Left lung (tissue), 10 donors: ENCODE measurements around the gene LTBP1. TPM values are rescaled to one million over a fixed set of nuclear protein-coding genes. Genes with fewer than 3 reads are reported as not detected.

Experiments
- ATAC-seq: fragments of 200-7000 bp; cut with Tn5 transposase; one replicate; pipeline ENCODE4 v1.9.1; 2020; ENCODE audit warnings: moderate library complexity
- DNase-seq, 4 donors: peaks; one replicate each; pipeline ENCODE4 v3.0.0-alpha.2; 2013 to 2020
- H3K27ac ChIP-seq, 2 donors: fragments of 200-600 bp; sonication (generic) in 1 of 2; one replicate each; pipeline versions ENCODE4 v1.5.0 to v1.8.0; 2020 to 2021
- H3K27me3 ChIP-seq, 2 donors: fragments of 200-600 bp; sonication (generic) in 1 of 2; one replicate each; pipeline versions ENCODE4 v1.5.0 to v1.8.0; 2020 to 2021
- H3K36me3 ChIP-seq, 2 donors: fragments of 200-600 bp; sonication (generic) in 1 of 2; one replicate each; pipeline versions ENCODE4 v1.5.0 to v1.8.0; 2020 to 2021
- H3K4me1 ChIP-seq, 2 donors: fragments of 200-600 bp; one replicate each; pipeline ENCODE4 v1.8.0; 2021
- H3K4me3 ChIP-seq, 2 donors: fragments of 200-600 bp; sonication (generic) in 1 of 2; one replicate each; pipeline versions ENCODE4 v1.5.0 to v1.8.0; 2020 to 2021; ENCODE audit warnings: mild to moderate bottlenecking in 1 of 2
- H3K9me3 ChIP-seq, 2 donors: fragments of 200-600 bp; sonication (generic) in 1 of 2; one replicate each; pipeline versions ENCODE4 v1.5.0 to v1.8.0; 2020 to 2021
- intact Hi-C, 2 donors: fragments of 100-400 bp; cut with DNase I; formaldehyde crosslinking; loops; one replicate each; pipeline versions ENCODE4 v1.11.2 to v1.14.2; 2022
- polyA plus RNA-seq, 6 donors: library from polyadenylated mRNA; unstranded; fragments of 120-200 nt; gene quantifications; one replicate each; pipeline ENCODE4 v1.2.1, GENCODE V29; 2013; ENCODE audit not compliant: insufficient read length in 6 of 6
- total RNA-seq, 2 donors: library from RNA; stranded (reverse); fragmentation: NEBNext Ultra II Directional; extraction: Animal tissue kit (Norgen Biotek cat#: 25700); gene quantifications; one replicate each; pipeline ENCODE4 v1.2.1, GENCODE V29; 2021
- TF ChIP-seq, protein P1 (sequence below), 2 donors: fragments of 200-600 bp; sonication (generic) in 1 of 2; IDR thresholded peaks; one replicate each; pipeline versions ENCODE4 v1.5.0 to v1.8.0; 2021; ENCODE audit warnings: antibody characterized with exemption in 2 of 2
- donor health status: DM: no; HTN: yes; CAD: no.
- donor health status: DM: no; HTN: no; CAD: no.

LTBP1 gene
- total and polyA plus RNA-seq, 8 donors = 35.4 to 81.2 (median 50.9) TPM

DNA sequence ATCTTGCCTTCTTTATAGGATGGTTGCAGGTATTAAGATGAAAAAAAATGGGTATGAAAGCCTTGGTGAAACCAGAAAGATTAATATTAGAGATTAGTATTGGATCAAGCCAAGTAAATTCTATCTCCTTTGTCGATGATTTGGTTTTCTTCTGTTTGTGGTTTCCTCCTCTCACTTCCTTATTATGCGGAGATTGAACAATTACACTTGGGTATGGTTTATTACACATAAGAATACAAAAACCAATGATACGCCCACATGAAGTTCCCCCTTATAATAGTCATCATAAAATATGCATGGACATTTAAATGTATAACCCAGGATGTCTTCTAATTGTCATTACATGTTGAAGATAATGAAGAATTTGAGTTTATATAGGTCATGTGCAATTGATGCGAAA is 4.9 kb downstream of the LTBP1 start:
- ATAC-seq (no peak), DNase-seq (no peak)
- H3K4me3 ChIP-seq = no peak overlapping the region
- no peaks in the 10 kb centered on the region for H3K9me3 ChIP-seq
- TF ChIP-seq, protein P1, sequence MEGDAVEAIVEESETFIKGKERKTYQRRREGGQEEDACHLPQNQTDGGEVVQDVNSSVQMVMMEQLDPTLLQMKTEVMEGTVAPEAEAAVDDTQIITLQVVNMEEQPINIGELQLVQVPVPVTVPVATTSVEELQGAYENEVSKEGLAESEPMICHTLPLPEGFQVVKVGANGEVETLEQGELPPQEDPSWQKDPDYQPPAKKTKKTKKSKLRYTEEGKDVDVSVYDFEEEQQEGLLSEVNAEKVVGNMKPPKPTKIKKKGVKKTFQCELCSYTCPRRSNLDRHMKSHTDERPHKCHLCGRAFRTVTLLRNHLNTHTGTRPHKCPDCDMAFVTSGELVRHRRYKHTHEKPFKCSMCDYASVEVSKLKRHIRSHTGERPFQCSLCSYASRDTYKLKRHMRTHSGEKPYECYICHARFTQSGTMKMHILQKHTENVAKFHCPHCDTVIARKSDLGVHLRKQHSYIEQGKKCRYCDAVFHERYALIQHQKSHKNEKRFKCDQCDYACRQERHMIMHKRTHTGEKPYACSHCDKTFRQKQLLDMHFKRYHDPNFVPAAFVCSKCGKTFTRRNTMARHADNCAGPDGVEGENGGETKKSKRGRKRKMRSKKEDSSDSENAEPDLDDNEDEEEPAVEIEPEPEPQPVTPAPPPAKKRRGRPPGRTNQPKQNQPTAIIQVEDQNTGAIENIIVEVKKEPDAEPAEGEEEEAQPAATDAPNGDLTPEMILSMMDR (IDR thresholded peaks at IDR 0.05) = no peak
- no peaks in the 10 kb centered on the region for H3K36me3 ChIP-seq
- peaks cover 0 to 47% of the 10 kb centered on the region in 2 donors for H3K27me3 ChIP-seq
- peaks cover 0 to 12% of the 10 kb centered on the region in 2 donors for H3K4me1 ChIP-seq
- intact Hi-C loops = no loop called here
- H3K27ac ChIP-seq = no peak overlapping the region

DNA sequence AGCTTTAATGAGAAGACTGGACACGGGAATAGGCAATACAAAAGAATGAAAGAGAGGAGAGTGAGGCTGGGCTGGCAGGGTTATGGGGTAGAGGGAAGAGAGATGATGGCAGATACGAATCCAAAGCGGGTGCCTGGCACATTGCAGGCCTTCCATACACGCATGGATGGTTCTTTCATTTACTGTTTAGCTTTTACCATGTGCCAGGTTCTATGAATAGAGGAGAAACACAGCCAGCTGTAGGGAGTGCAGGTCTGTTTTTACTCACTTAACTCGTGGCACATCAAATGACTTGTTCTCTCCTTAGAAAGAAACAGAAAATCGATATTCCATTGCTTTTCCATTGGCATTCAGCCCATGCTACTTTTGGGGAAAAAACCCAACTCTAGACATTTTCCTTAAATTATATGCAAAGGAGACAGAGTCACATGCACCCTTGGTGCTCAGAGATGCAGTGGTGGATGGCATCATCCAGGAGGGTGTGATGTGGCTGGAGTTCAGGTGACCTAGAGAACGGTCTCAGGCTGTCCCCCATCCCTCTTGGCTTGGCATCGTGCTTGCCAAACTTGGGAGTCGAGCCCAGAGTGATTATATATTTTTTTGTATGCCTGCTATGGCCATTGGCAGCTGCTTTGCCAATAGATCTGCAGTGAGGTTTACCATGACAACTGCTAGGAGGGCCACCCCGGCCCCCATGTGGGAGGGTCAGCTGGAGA is 6.2 kb downstream of the LTBP1 start:
- H3K27ac ChIP-seq = no peak overlapping the region
- no peak overlapping the region for H3K4me3 ChIP-seq
- H3K4me1 ChIP-seq = peaks cover 0 to 4% of the 10 kb centered on the region in 2 donors
- no peaks in the 10 kb centered on the region for H3K9me3 ChIP-seq
- H3K36me3 ChIP-seq = no peaks in the 10 kb centered on the region
- TF ChIP-seq, protein P1 (IDR thresholded peaks at IDR 0.05) = no peak
- DNase-seq = no peak
- H3K27me3 ChIP-seq = peaks cover 0 to 34% of the 10 kb centered on the region in 2 donors
- ATAC-seq = no peak
- intact Hi-C loops = no loop called here

DNA sequence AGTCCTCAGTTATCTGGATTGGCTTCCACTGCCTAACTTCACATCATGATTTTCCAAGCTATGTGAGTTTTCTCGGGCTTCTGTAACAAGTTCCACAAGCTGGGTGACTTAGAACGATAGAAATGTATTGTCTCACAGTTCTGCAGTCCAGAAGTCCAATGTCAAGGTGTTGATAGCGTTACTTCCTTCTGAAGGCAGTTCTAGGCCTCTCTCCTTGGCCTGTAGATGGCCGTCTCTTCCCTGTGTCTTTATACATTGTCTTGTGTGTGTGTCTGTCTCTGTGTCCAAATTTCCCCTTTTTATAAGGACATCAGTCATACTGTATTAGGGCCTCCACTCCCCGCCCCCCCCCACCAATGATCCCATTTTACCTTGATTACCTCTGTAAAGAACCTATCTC is 7.5 kb downstream of the LTBP1 start:
- ATAC-seq (no peak), DNase-seq (no peak)
- H3K9me3 ChIP-seq = no peaks in the 10 kb centered on the region
- intact Hi-C loops = no loop called here
- no peak overlapping the region for H3K27ac ChIP-seq
- peaks cover 0 to 23% of the 10 kb centered on the region in 2 donors for H3K27me3 ChIP-seq
- TF ChIP-seq, protein P1 (IDR thresholded peaks at IDR 0.05) = no peak
- no peak overlapping the region for H3K4me3 ChIP-seq
- no peaks in the 10 kb centered on the region for H3K36me3 ChIP-seq
- no peaks in the 10 kb centered on the region for H3K4me1 ChIP-seq

DNA sequence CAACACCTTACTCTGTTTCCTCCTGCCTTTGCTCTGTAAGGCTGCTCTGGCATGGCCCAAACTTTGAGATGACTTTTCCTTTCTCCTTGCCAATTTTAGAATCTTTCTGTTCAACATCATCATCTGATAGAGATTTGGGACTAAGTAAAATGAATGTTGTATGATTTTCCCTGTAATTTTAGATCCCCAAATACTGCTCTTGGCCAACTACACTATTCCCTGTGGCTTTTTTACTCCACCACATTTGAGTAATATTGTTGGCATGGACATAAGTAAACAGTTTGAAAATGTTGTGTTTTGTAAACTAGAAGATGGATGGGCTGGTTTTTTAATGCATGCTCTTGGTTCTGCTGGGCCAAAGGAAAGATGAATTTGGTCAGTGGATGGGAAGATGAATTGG is 12.1 kb downstream of the LTBP1 start:
- no peak overlapping the region for H3K4me3 ChIP-seq
- no peaks in the 10 kb centered on the region for H3K4me1 ChIP-seq
- DNase-seq = no peak
- H3K36me3 ChIP-seq = no peaks in the 10 kb centered on the region
- H3K9me3 ChIP-seq = no peaks in the 10 kb centered on the region
- TF ChIP-seq, protein P1 (IDR thresholded peaks at IDR 0.05) = no peak
- no peaks in the 10 kb centered on the region for H3K27me3 ChIP-seq
- intact Hi-C loops = no loop called here
- ATAC-seq = no peak
- no peak overlapping the region for H3K27ac ChIP-seq

DNA sequence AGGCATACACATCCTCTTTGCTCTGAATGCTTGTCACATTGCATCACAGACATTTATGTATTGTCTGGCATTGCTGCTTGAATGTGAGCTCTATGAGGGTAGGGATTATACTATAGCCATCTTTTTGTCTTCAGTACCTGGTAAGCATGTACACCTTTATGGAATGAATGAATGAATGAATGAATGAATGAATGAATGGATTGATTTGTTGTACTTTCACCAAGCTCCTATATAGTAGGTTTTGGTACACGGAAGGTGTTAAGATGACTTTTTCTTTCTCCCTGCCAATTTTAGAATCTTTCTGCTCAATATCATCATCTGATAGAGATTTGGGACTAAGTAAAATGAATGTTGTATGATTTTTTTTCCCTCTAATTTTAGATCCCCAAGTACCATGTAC is 13.5 kb downstream of the LTBP1 start:
- Histone ChIP-seq H3K27ac (no peak overlapping the region), H3K36me3 (no peaks in the 10 kb centered on the region), H3K9me3 (no peaks in the 10 kb centered on the region), H3K4me1 (no peaks in the 10 kb centered on the region), H3K4me3 (no peak overlapping the region), H3K27me3 (no peaks in the 10 kb centered on the region)
- TF ChIP-seq, protein P1 (IDR thresholded peaks at IDR 0.05) = no peak
- intact Hi-C loops = no loop called here
- ATAC-seq = no peak
- no peak for DNase-seq
